GM23248 (cell line): Measurements from ENCODE around the gene ENOX1. TPM values are rescaled to one million over a fixed set of nuclear protein-coding genes. Genes with fewer than 3 reads are reported as not detected.

ENCODE experiments used
- DNase-seq: peaks from one replicate; pipeline ENCODE4 v3.0.0-alpha.2; 2015
- H2AFZ ChIP-seq: fragments of 200-600 bp; sonication (generic); 2 replicates; pipeline ENCODE4 v1.6.1; 2016; ENCODE audit warnings: antibody characterized with exemption
- H3F3A ChIP-seq: fragments of 200-600 bp; sonication (generic); 2 replicates; pipeline ENCODE4 v1.6.1; 2016; ENCODE audit warnings: mild to moderate bottlenecking, antibody characterized with exemption, mixed run types; ENCODE audit not compliant: insufficient read depth
- H3K27ac ChIP-seq: fragments of 200-600 bp; sonication (generic); 2 replicates; pipeline ENCODE4 v1.5.1; 2016; ENCODE audit warnings: mild to moderate bottlenecking
- H3K27me3 ChIP-seq: fragments of 200-600 bp; sonication (generic); replicated peaks from 2 replicates; pipeline ENCODE4 v1.6.1; 2016; ENCODE audit warnings: mild to moderate bottlenecking; ENCODE audit not compliant: insufficient read depth
- H3K36me3 ChIP-seq: fragments of 200-600 bp; sonication (generic); 2 replicates; pipeline ENCODE4 v1.6.1; 2016; ENCODE audit warnings: low read depth, mild to moderate bottlenecking
- H3K4me1 ChIP-seq: fragments of 200-600 bp; sonication (generic); 2 replicates; pipeline ENCODE4 v1.6.1; 2016; ENCODE audit warnings: mild to moderate bottlenecking; ENCODE audit not compliant: insufficient read depth
- H3K4me2 ChIP-seq: fragments of 200-600 bp; sonication (generic); one replicate; pipeline ENCODE4 v1.6.1; 2016; ENCODE audit warnings: mild to moderate bottlenecking; ENCODE audit not compliant: unreplicated experiment
- H3K4me3 ChIP-seq: fragments of 200-600 bp; sonication (generic); 2 replicates; pipeline ENCODE4 v1.5.1; 2016; ENCODE audit warnings: mild to moderate bottlenecking
- H3K79me2 ChIP-seq: fragments of 200-600 bp; sonication (generic); 2 replicates; pipeline ENCODE4 v1.6.1; 2016; ENCODE audit warnings: mild to moderate bottlenecking; ENCODE audit not compliant: insufficient read depth
- H3K9ac ChIP-seq: fragments of 200-600 bp; sonication (generic); 2 replicates; pipeline ENCODE4 v1.6.1; 2016; ENCODE audit warnings: mild to moderate bottlenecking
- H3K9me2 ChIP-seq: fragments of 200-600 bp; sonication (generic); 2 replicates; pipeline ENCODE4 v1.6.1; 2016; ENCODE audit warnings: mixed run types, mild to moderate bottlenecking, moderate library complexity; ENCODE audit not compliant: insufficient read depth
- H3K9me3 ChIP-seq: fragments of 200-600 bp; sonication (generic); one replicate; pipeline ENCODE4 v1.6.1; 2017; ENCODE audit warnings: low read depth
- H4K20me1 ChIP-seq: fragments of 200-600 bp; sonication (generic); 2 replicates; pipeline ENCODE4 v1.6.0; 2016; ENCODE audit not compliant: insufficient read depth
- EZH2 ChIP-seq: fragments of 200-600 bp; sonication (generic); IDR thresholded peaks from 2 replicates; pipeline ENCODE4 v1.6.1; 2018; ENCODE audit warnings: antibody characterized with exemption, mild to moderate bottlenecking; ENCODE audit not compliant: insufficient read depth, poor library complexity, severe bottlenecking
- EZH2phosphoT487 ChIP-seq: fragments of 200-600 bp; sonication (generic); IDR thresholded peaks from 2 replicates; pipeline ENCODE4 v1.6.1; 2018; ENCODE audit warnings: antibody characterized with exemption, moderate library complexity, mild to moderate bottlenecking, low read depth; ENCODE audit not compliant: insufficient read depth
- WGBS, 2 experiments: methylation state at CpG; one replicate each; pipeline ENCODE4 v1.1.6; 2015 to 2017; ENCODE audit warnings: low lambda C conversion rate in 2 of 2, low coverage in 1 of 2; ENCODE audit errors: missing lambda C conversion rate in 2 of 2; 5-methylcytosine and 5-hydroxymethylcytosine counted together
- in situ Hi-C: fragments of 300-500 bp; cut with MboI; formaldehyde crosslinking; loops from 2 replicates; pipeline ENCODE4 v1.15.0; 2020
- polyA plus RNA-seq: library from polyadenylated mRNA; unstranded; fragments of >200 nt; fragmentation: Nextera tagmentation; extraction: Ambion mirVana; gene quantifications from 2 replicates; pipeline ENCODE4 v1.2.1, GENCODE V29; 2016
- total RNA-seq: library from RNA; depleted of rRNA; stranded (reverse); fragments of >200 nt; shearing (Covaris generic); gene quantifications from 2 replicates; pipeline ENCODE4 v1.2.3, GENCODE V29; 2014

Gene ENOX1
- total and polyA plus RNA-seq, 2 experiments from 2014 or later = 1.8 to 3.2 TPM

- DNase-seq = peak; percentile 76
- Histone ChIP-seq H3K79me2 (no peaks in the 10 kb centered on the region), H3K4me1 (no peaks in the 10 kb centered on the region), H3K27ac (no peak overlapping the region), H3K4me2 (peak overlapping the region; percentile 68), H3F3A (peaks cover 19% of the 10 kb centered on the region; the same call in 1 of the 2 replicates), H3K4me3 (peak overlapping the region; percentile 74), H2AFZ (peak overlapping the region; percentile 85), H3K9ac (peak overlapping the region; percentile 62; the same call in 1 of the 2 replicates), H3K36me3 (no peaks in the 10 kb centered on the region), H3K9me3 (no peaks in the 10 kb centered on the region), H3K9me2 (no peaks in the 10 kb centered on the region), H3K27me3 (no peaks in the 10 kb centered on the region), H4K20me1 (no peaks in the 10 kb centered on the region)
- in situ Hi-C loops = loop anchor here (25.0 kb wide), 2 partner anchors 474 to 699 kb away; no protein-coding TSS in a partner anchor
- 3% methylated on average over 24 to 76 of the region's 76 CpGs for WGBS, 2 experiments
- no peak for TF ChIP-seq EZH2
- no peak for TF ChIP-seq EZH2phosphoT487
These were observed 911 bp downstream of the ENOX1 start for GRCh38 chr13:43785650-43786471.

DNA sequence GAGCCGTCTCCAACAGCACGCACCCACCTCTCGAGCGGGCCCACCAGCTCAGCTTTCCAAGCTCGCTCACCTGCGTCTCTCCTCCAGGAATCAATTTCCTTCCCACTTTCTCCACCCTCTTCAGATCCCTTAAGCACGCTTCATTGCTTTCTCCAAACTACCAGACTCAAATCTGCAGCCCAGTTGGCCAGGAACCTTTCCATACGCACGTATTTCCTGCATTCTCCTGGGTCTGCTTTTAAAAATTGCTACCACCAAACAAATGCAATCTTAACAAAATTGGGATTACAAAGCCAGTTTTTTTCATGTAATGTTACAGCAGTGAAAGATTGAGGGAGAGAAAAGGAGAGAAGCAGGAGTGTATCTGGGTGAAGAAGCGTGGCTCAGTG lies 1.5 kb downstream of the ENOX1 start:
- Histone ChIP-seq H3K36me3 (no peaks in the 10 kb centered on the region), H3K9me2 (no peaks in the 10 kb centered on the region), H3K27ac (no peak overlapping the region), H3F3A (peaks cover 19% of the 10 kb centered on the region; the same call in 1 of the 2 replicates), H3K4me3 (peak overlapping the region; percentile 74), H3K4me2 (peak overlapping the region; percentile 68), H3K9me3 (no peaks in the 10 kb centered on the region), H3K79me2 (no peaks in the 10 kb centered on the region), H2AFZ (peak overlapping the region; percentile 85), H3K4me1 (no peaks in the 10 kb centered on the region), H4K20me1 (no peaks in the 10 kb centered on the region), H3K27me3 (no peaks in the 10 kb centered on the region), H3K9ac (no peak overlapping the region)
- 45 to 53% methylated on average over 10 of the region's 10 CpGs for WGBS, 2 experiments
- TF ChIP-seq EZH2 (no peak), EZH2phosphoT487 (no peak)
- in situ Hi-C loops = loop anchor here (25.0 kb wide), 2 partner anchors 473 to 698 kb away; no protein-coding TSS in a partner anchor
- no peak for DNase-seq

DNA sequence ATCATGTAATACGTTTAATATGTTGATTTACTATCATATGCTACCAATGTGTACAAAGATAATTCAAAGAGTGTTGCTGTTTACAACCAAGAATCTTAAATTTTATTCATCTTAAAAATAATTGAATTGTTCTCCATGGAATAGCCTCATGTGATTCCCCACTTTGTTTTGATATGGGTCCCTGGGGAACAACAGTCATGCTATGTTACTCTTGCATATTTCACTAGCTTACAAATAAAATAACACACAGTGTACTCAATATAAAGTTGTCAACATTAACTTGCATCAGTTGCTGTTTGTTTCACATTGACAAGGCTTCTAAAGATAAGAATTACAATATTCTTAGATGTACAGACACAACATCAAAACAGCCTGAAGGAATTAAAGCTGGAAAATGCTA lies 2.3 kb downstream of the ENOX1 start:
- Histone ChIP-seq H3K27ac (no peak overlapping the region), H3K9me2 (no peaks in the 10 kb centered on the region), H3K79me2 (no peaks in the 10 kb centered on the region), H3F3A (peaks cover 19% of the 10 kb centered on the region; the same call in 1 of the 2 replicates), H3K27me3 (no peaks in the 10 kb centered on the region), H4K20me1 (no peaks in the 10 kb centered on the region), H3K4me3 (no peak overlapping the region), H3K4me2 (no peak overlapping the region), H2AFZ (no peak overlapping the region), H3K9ac (no peak overlapping the region), H3K36me3 (no peaks in the 10 kb centered on the region), H3K4me1 (no peaks in the 10 kb centered on the region), H3K9me3 (no peaks in the 10 kb centered on the region)
- in situ Hi-C loops = loop anchor here (25.0 kb wide), 2 partner anchors 472 to 697 kb away; no protein-coding TSS in a partner anchor
- DNase-seq = peak; percentile 47
- WGBS, 2 experiments = 64 to 66% methylated on average over 1 of the region's 1 CpG
- TF ChIP-seq EZH2 (no peak), EZH2phosphoT487 (no peak)

- no peak overlapping the region for H3K4me2 ChIP-seq
- H3K27ac ChIP-seq = peak overlapping the region; percentile 1; the same call in 1 of the 2 replicates
- no peak overlapping the region for H3K4me3 ChIP-seq
- no peak overlapping the region for H3K9ac ChIP-seq
- H4K20me1 ChIP-seq = no peaks in the 10 kb centered on the region
- no peaks in the 10 kb centered on the region for H3K27me3 ChIP-seq
- no peaks in the 10 kb centered on the region for H3K9me2 ChIP-seq
- H3F3A ChIP-seq = peaks cover 19% of the 10 kb centered on the region; the same call in 1 of the 2 replicates
- TF ChIP-seq EZH2phosphoT487 = no peak
- TF ChIP-seq EZH2 = no peak
- no peaks in the 10 kb centered on the region for H3K36me3 ChIP-seq
- in situ Hi-C loops = loop anchor here (25.0 kb wide), 2 partner anchors 472 to 697 kb away; no protein-coding TSS in a partner anchor
- H3K9me3 ChIP-seq = no peaks in the 10 kb centered on the region
- H3K79me2 ChIP-seq = no peaks in the 10 kb centered on the region
- 94 to 98% methylated on average over 2 of the region's 2 CpGs for WGBS, 2 experiments
- no peaks in the 10 kb centered on the region for H3K4me1 ChIP-seq
- peak; percentile 73 for DNase-seq
- no peak overlapping the region for H2AFZ ChIP-seq
These were observed 3.0 kb downstream of the ENOX1 start for GRCh38 chr13:43783820-43784219.
